GM15510 (cell line): ENCODE data around the gene RFX8.

Source experiments
- POLR2A ChIP-seq: IDR thresholded peaks from 3 replicates; pipeline ENCODE4 v1.6.1; 2011; ENCODE audit warnings: borderline replicate concordance; ENCODE audit not compliant: insufficient read length; ENCODE audit errors: extremely low read depth

Gene RFX8

GRCh38 chr2:101474731-101475384, at the start of gene RFX8:
Gene RFX8, minus strand, starts transcription at chr2:101475112. Its CDS starts 8,264 bp downstream, at chr2:101466848.
- no peak for TF ChIP-seq POLR2A

DNA sequence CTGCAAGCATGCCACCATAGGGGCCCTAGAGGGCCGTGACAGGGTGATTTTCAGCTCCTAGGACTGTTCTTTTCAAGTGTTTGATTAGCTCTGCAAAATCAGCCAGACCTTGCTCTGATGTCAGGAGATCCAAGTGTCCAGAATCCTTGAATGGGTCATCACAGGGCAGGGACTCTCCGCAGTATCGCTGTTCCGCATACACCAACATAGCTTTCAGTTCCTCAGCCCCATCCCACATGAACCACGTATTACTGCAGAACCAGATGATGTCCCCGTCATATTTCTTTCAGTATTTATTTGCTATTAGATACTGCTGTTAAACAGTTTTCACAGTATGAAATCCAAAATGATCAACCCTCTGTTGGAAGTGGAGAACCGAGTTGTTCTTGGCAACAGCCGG, 46.6 kb upstream of the RFX8 start:
- no peak for TF ChIP-seq POLR2A

GRCh38 chr2:101520246-101520645, 45.3 kb upstream of the RFX8 start:
- TF ChIP-seq POLR2A: no peak

GRCh38 chr2:101518578-101519492, 43.9 kb upstream of the RFX8 start:
- TF ChIP-seq POLR2A: no peak

DNA sequence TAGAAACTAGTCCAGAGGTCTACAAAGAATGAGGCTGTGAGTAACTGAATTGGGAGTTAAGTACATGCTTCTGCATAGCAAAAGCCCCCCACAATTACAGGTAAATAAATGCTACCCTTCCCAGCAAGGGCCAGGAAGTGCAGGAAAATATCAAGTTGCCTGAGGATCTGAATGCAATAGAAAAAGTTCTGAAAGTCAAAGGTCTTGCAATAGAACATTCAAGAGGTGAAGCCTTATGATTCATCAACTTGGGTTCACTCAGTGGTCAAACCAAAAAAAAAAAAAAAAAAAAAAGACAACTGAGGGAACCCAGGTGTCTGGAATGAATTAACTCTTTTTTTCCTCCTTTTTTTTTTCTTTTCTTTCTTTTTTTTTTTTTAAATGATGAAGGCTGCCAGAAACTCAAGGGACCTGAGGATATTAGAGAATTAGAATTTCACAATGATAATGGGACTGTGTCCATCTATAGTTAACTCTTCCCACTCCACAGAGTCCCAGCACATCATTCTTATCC, 42.9 kb upstream of the RFX8 start:
- no peak for TF ChIP-seq POLR2A

DNA sequence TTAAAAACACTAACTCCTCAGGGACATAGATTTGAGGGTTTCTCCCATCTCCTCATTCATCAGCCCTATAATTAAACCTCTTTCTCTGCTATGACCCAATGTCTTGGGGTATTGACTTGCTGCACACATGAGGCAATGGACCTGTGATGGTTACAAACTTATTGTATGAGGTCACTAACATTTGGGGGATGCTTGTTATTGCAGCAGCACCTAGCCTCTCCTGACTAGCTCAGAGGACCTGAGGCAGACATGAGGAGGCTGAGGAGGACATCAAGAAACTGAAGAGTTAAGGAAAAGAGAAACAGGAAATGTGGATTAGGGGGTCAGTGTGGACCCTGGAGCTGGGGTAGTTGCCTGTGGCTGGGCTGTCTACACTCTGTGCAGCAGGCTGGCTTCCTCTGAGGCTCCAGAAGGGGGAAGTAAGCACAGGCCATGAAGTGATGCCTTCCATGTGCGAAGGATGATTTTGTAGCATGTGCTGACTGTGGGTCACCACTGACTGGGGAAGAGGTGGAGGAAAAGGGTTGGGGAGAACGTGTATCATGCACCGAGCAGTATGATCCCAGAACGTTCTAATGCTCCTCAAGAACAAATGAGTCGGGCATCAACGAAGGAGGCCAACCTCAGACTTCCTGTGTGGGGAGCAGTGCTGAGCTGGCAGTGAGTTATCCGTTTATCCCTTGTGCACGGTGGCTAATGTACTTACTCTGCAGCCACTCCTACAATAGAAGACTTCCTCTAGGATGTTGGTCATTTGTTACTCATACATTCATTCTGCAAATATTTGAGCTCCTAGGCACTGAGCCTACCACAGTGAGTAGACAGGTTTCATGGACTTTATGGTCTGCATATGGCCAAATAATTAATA, 42.1 kb upstream of the RFX8 start:
- no peak for TF ChIP-seq POLR2A

DNA sequence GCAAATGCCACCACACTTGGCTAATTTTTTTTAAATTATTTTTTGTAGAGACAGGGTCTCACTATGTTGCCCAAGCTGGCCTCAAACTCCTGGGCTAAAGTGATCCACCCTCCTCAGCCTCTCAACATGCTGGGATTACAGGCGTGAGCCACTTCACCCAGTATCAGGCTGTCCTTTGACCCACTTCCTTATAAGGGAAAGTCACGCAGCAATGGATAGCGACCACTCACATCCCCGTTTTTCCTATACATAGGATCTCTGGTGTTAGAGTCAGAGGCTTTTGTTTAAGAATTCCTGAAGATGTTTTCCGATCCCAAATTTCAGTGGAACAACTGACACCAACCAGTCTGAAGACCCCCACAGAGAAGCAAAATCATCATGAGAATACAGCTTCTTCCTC, 41.4 kb upstream of the RFX8 start:
- TF ChIP-seq POLR2A: no peak

- TF ChIP-seq POLR2A: no peak
Observed at GRCh38 chr2:101515477-101515876, 40.6 kb upstream of the RFX8 start.

GRCh38 chr2:101512993-101513392, 38.1 kb upstream of the RFX8 start:
- no peak for TF ChIP-seq POLR2A

DNA sequence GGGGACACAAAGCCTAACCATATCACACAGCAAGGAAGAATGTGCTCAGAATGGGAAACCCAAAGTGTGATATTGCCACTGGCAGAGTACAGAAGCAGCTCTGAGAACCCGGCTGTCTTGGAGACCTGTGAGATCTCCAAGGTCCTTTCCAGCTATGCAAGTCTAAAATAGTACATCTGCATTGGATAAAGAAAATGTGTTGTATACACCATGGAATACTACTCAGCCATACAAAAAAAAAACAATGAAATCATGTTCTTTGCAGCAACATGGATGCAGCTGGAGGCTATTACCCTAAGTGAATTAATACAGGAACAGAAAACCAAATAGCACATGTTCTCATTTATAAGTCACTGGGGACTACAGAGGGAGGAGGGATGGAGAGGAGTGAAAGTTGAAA, 36.5 kb upstream of the RFX8 start:
- no peak for TF ChIP-seq POLR2A

GRCh38 chr2:101509499-101510284, 34.8 kb upstream of the RFX8 start:
- TF ChIP-seq POLR2A: no peak

- TF ChIP-seq POLR2A: no peak
Observed at GRCh38 chr2:101508636-101509035, 33.7 kb upstream of the RFX8 start.

- no peak for TF ChIP-seq POLR2A
Observed at GRCh38 chr2:101502095-101502494, 27.2 kb upstream of the RFX8 start.

- TF ChIP-seq POLR2A: no peak
Observed at GRCh38 chr2:101501443-101501842, 26.5 kb upstream of the RFX8 start.

DNA sequence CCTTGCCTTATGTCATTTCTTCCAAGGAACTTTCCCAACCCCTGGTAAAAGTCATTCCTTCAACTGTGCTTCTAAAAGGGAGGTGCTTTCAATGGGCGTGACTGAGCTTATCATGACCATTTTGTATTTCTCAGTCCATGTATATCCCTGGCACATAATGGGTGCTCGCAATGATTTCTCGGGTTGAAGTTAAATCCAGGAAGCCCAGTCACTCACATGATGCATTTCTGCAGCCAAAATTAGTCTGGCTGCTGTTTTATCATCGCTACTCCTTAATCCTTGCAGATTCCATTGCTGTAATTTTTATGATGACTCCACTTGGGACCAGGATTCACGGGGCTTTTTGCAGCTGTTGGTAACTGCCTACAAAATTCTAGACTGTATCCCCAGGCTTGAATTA, 25.9 kb upstream of the RFX8 start:
- TF ChIP-seq POLR2A: no peak

- TF ChIP-seq POLR2A: no peak
Observed at GRCh38 chr2:101500180-101500579, 25.3 kb upstream of the RFX8 start.
